CD8-positive, alpha-beta memory T cell (primary cell): Measurements from ENCODE around the gene SET. TPM values are rescaled to one million over a fixed set of nuclear protein-coding genes. Genes with fewer than 3 reads are reported as not detected.

ENCODE experiments used
- CTCF ChIA-PET: fragments of 350-600 bp; sonication (Branson Sonifier 250); formaldehyde crosslinking; loops from one replicate; lab custom pipeline; 2021; ENCODE audit warnings: antibody characterized with exemption; lab: Charles Lee
- POLR2A ChIA-PET: fragments of 350-600 bp; sonication (Branson Sonifier 250); formaldehyde crosslinking; loops from one replicate; lab custom pipeline; 2021; ENCODE audit warnings: antibody characterized with exemption; lab: Charles Lee
- DNase-seq, 5 donors: peaks; one replicate each; pipeline versions ENCODE4 v3.0.0 to v3.0.0-alpha.2; 2020 to 2022; ENCODE audit warnings: mixed read lengths in 1 of 5
- H3K27ac ChIP-seq: one replicate; pipeline ENCODE4 v1.7.0; 2013; ENCODE audit warnings: low read depth, mild to moderate bottlenecking, low read length, moderate library complexity
- H3K27me3 ChIP-seq: 2 replicates; pipeline ENCODE4 v1.7.0; 2013; ENCODE audit warnings: low read length, mild to moderate bottlenecking; ENCODE audit not compliant: insufficient read depth, poor library complexity, severe bottlenecking
- H3K36me3 ChIP-seq: 2 replicates; pipeline ENCODE4 v1.7.0; 2013; ENCODE audit warnings: mild to moderate bottlenecking, low read length, moderate library complexity; ENCODE audit not compliant: insufficient read depth
- H3K4me1 ChIP-seq: 2 replicates; pipeline ENCODE4 v1.7.0; 2013; ENCODE audit warnings: mild to moderate bottlenecking, low read length, moderate library complexity; ENCODE audit not compliant: insufficient read depth
- H3K4me3 ChIP-seq: 2 replicates; pipeline ENCODE4 v1.7.0; 2013; ENCODE audit warnings: mild to moderate bottlenecking, low read length
- H3K9me3 ChIP-seq: 2 replicates; pipeline ENCODE4 v1.7.0; 2013; ENCODE audit warnings: mild to moderate bottlenecking, low read length
- H3K27ac Mint-ChIP-seq, 8 donors: one replicate each; pipeline ENCODE4 v1.8.0; 2020 to 2021; ENCODE audit warnings: mixed read lengths in 8 of 8, mild to moderate bottlenecking in 6 of 8, inconsistent platforms in 3 of 8, moderate library complexity in 3 of 8
- H3K27me3 Mint-ChIP-seq, 2 donors: one replicate each; pipeline ENCODE4 v1.8.0; 2020 to 2021; ENCODE audit warnings: mixed read lengths in 2 of 2, mild to moderate bottlenecking in 1 of 2, moderate library complexity in 1 of 2
- H3K36me3 Mint-ChIP-seq, 3 donors: one replicate each; pipeline ENCODE4 v1.8.0; 2020 to 2021; ENCODE audit warnings: mixed read lengths in 3 of 3, inconsistent platforms in 1 of 3, mild to moderate bottlenecking in 1 of 3
- H3K4me1 Mint-ChIP-seq, 3 donors: one replicate each; pipeline ENCODE4 v1.8.0; 2020 to 2021; ENCODE audit warnings: mixed read lengths in 3 of 3, inconsistent platforms in 1 of 3, mild to moderate bottlenecking in 1 of 3
- H3K4me3 Mint-ChIP-seq, 7 donors: one replicate each; pipeline ENCODE4 v1.8.0; 2020 to 2021; ENCODE audit warnings: mixed read lengths in 7 of 7, mild to moderate bottlenecking in 6 of 7, moderate library complexity in 4 of 7, inconsistent platforms in 2 of 7
- H3K9me3 Mint-ChIP-seq, 5 donors: one replicate each; pipeline ENCODE4 v1.8.0; 2020 to 2022; ENCODE audit warnings: mixed read lengths in 5 of 5, mild to moderate bottlenecking in 3 of 5, moderate library complexity in 2 of 5, inconsistent platforms in 1 of 5
- polyA plus RNA-seq: library from polyadenylated mRNA; unstranded; fragments of 300-500 nt; fragmentation: Illumina TruSeq; gene quantifications from one replicate; pipeline ENCODE4 v1.2.3, GENCODE V29; 2021
- total RNA-seq, 2 experiments: library from RNA; stranded (reverse); gene quantifications; one replicate each; pipeline ENCODE4 v1.2.3, GENCODE V29; 2021

Gene SET
- total and polyA plus RNA-seq, 3 experiments from 2014 or later = 229 to 1,027 (median 939) TPM

GRCh38 chr9:128677794-128678193 is 11.2 kb upstream of the SET start:
- Histone ChIP-seq H3K27ac (no peak overlapping the region), H3K36me3 (no peaks in the 10 kb centered on the region), H3K4me3 (no peak overlapping the region), H3K4me1 (peaks cover under 1% of the 10 kb centered on the region), H3K27me3 (no peaks in the 10 kb centered on the region), H3K9me3 (no peaks in the 10 kb centered on the region)
- DNase-seq = no peak
- ChIA-PET POLR2A (no interaction called here), CTCF (interaction anchor here (0.7 to 1.0 kb wide), 2 partner anchors 25 to 107 kb away, joined by 3 read pairs; no protein-coding TSS in a partner anchor)
- Mint-ChIP-seq H3K4me3 (no peak overlapping the region), H3K27ac (no peak overlapping the region), H3K9me3 (no peaks in the 10 kb centered on the region), H3K27me3 (no peaks in the 10 kb centered on the region), H3K4me1 (peaks cover 2 to 6% (median 5%) of the 10 kb centered on the region in 3 donors), H3K36me3 (peaks cover 0 to 4% (median 0%) of the 10 kb centered on the region in 3 donors)

- Histone ChIP-seq H3K36me3 (no peaks in the 10 kb centered on the region), H3K27ac (peak overlapping the region; percentile 8), H3K27me3 (no peaks in the 10 kb centered on the region), H3K9me3 (no peaks in the 10 kb centered on the region), H3K4me1 (peaks cover 51% of the 10 kb centered on the region), H3K4me3 (peak overlapping the region; percentile 81)
- peak overlapping the region; percentile 92 to 98 (median 95) for H3K4me3 Mint-ChIP-seq
- H3K27ac Mint-ChIP-seq = peak overlapping the region; percentile 93 to 99 (median 96)
- H3K4me1 Mint-ChIP-seq = peaks cover 42 to 60% (median 53%) of the 10 kb centered on the region in 3 donors
- POLR2A ChIA-PET = interaction anchor here (0.6 to 1.3 kb wide), 6 partner anchors 10 to 346 kb away, joined by 3 to 5 read pairs (median 4); partner anchors contain the start of gene ZDHHC12
- no peaks in the 10 kb centered on the region for H3K27me3 Mint-ChIP-seq
- peak in 4 of 5 donors; percentile 12 to 27 (median 17) for DNase-seq
- no peaks in the 10 kb centered on the region for H3K9me3 Mint-ChIP-seq
- H3K36me3 Mint-ChIP-seq = peaks cover 0 to 9% (median 0%) of the 10 kb centered on the region in 3 donors
- CTCF ChIA-PET = interaction anchor here (1.2 kb wide), 1 partner anchor 19 kb away, joined by 3 read pairs; the partner anchor contains the start of gene PKN3
Measured at GRCh38 chr9:128683340-128684064, 5.5 kb upstream of the SET start.

- H3K27me3 Mint-ChIP-seq = no peaks in the 10 kb centered on the region
- no peaks in the 10 kb centered on the region for H3K9me3 Mint-ChIP-seq
- no peaks in the 10 kb centered on the region for H3K27me3 ChIP-seq
- peak overlapping the region; percentile 81 for H3K4me3 ChIP-seq
- no peak for DNase-seq
- H3K4me1 ChIP-seq = peaks cover 52% of the 10 kb centered on the region
- no peaks in the 10 kb centered on the region for H3K9me3 ChIP-seq
- H3K27ac ChIP-seq = peak overlapping the region; percentile 8
- H3K27ac Mint-ChIP-seq = peak overlapping the region; percentile 93 to 99 (median 96)
- peak overlapping the region; percentile 92 to 98 (median 95) for H3K4me3 Mint-ChIP-seq
- H3K36me3 Mint-ChIP-seq = peaks cover 0 to 9% (median 0%) of the 10 kb centered on the region in 3 donors
- no peaks in the 10 kb centered on the region for H3K36me3 ChIP-seq
- ChIA-PET POLR2A (interaction anchor here (0.5 to 1.3 kb wide), 6 partner anchors 9 to 87 kb away, joined by 3 to 6 read pairs (median 4); partner anchors contain the start of gene ZDHHC12), CTCF (interaction anchor here (0.8 to 1.2 kb wide), 3 partner anchors 18 to 26 kb away, joined by 3 to 6 read pairs (median 3); partner anchors contain the start of gene PKN3)
- H3K4me1 Mint-ChIP-seq = peaks cover 42 to 60% (median 53%) of the 10 kb centered on the region in 3 donors
Measured at GRCh38 chr9:128684065-128684324, 5.0 kb upstream of the SET start.

DNA sequence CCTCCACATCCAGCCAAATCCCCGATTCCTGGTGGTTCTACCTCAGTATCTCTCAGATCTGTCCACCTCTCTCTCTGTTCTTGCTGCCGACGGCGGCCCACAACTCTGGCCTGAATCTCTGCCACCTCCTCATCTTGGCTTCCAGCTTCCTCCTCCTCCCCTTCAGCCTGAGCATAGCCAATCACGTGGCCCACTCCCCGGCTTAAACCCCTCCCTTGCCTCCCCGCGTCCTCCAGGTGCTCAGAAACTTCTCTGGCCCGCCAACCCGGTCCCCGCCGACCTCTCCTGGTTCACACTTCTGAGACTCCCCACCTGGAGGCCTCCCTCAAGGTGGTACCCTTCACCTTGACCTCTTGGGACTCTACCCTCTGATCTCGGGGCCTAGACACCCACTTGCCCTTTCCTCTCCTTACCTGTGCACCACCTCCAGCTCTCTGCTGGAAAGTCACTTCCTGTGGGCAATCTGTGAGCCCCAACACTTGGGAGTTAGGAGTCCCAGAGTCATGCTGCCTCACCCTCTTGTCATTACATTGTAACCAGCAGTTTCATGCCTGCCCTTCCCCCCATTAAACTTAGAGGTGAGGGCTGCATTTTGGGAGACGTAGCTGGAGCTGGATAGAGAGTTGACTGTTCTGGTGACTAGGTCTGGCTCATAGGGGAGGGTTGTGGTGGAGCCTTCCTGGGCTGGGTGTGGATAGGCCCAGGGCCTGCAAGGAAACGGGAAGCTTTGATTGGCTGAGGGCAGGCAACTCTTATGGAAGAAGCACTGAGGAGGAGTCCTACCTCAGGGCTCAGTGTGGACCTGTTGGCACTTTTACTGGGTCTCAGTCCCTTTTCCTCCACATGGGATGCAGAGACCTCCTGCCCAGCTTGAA is 4.5 kb upstream of the SET start:
- no peaks in the 10 kb centered on the region for H3K9me3 Mint-ChIP-seq
- H3K27me3 ChIP-seq = no peaks in the 10 kb centered on the region
- no peaks in the 10 kb centered on the region for H3K9me3 ChIP-seq
- H3K4me3 ChIP-seq = peak overlapping the region; percentile 81
- peaks cover 52% of the 10 kb centered on the region for H3K4me1 ChIP-seq
- DNase-seq = peak; percentile 65 to 82 (median 69)
- H3K27ac Mint-ChIP-seq = peak overlapping the region; percentile 93 to 99 (median 96)
- peak overlapping the region; percentile 8 for H3K27ac ChIP-seq
- CTCF ChIA-PET = interaction anchor here (0.8 to 1.3 kb wide), 5 partner anchors 8 to 38 kb away, joined by 3 to 6 read pairs (median 3); partner anchors contain the start of gene PKN3
- peak overlapping the region; percentile 92 to 98 (median 95) for H3K4me3 Mint-ChIP-seq
- no peaks in the 10 kb centered on the region for H3K27me3 Mint-ChIP-seq
- H3K4me1 Mint-ChIP-seq = peaks cover 42 to 60% (median 53%) of the 10 kb centered on the region in 3 donors
- POLR2A ChIA-PET = interaction anchor here (0.5 to 1.3 kb wide), 6 partner anchors 9 to 86 kb away, joined by 3 to 6 read pairs (median 4); partner anchors contain the start of gene ZDHHC12
- no peaks in the 10 kb centered on the region for H3K36me3 ChIP-seq
- peaks cover 0 to 9% (median 0%) of the 10 kb centered on the region in 3 donors for H3K36me3 Mint-ChIP-seq

DNA sequence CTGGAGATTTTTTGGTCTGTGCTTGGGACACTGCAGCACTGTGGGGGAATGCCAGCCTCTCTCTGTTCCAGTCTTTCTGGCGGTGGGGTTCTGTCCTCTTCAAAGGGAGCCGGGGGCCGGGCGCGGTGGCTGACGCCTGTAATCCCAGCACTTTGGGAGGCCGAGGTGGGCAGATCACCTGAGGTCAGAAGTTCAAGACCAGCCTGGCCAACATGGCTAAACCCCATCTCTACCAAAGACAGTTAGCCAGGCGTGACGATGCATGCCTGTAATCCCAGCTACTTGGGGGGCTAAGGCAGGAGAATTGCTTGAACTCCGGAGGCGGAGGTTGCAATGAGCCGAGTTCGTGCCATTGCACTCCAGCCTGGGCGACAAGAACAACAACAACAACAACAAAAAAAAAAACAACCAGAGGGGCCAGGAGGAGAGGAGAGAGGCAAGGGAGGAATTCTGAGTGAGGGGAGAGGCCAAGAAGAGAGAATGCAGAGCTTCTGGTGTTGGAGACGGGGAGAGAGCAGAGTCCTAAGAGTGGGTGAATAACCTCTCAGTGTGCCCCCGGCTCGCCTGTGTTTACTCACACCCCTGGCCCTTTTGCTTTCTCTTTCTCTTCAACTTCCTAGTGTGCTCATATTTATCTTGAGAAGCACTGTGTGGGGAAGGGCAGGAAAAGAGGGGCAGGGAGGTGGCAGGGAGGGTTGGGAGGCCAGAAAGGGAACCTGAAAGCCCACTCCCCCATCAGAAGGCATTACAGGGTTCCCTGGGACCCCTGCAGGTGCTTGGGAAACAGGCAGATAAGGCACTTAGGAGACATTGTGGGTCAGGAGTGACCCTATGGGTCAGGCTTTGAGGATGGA is 3.2 kb upstream of the SET start:
- H3K9me3 Mint-ChIP-seq = no peaks in the 10 kb centered on the region
- no peaks in the 10 kb centered on the region for H3K27me3 Mint-ChIP-seq
- peak overlapping the region; percentile 92 to 98 (median 95) for H3K4me3 Mint-ChIP-seq
- H3K4me1 Mint-ChIP-seq = peaks cover 47 to 67% (median 59%) of the 10 kb centered on the region in 3 donors
- Histone ChIP-seq H3K4me1 (peaks cover 55% of the 10 kb centered on the region), H3K27ac (peak overlapping the region; percentile 74), H3K4me3 (peak overlapping the region; percentile 81), H3K27me3 (no peaks in the 10 kb centered on the region), H3K36me3 (no peaks in the 10 kb centered on the region), H3K9me3 (no peaks in the 10 kb centered on the region)
- H3K36me3 Mint-ChIP-seq = peaks cover 0 to 15% (median 0%) of the 10 kb centered on the region in 3 donors
- DNase-seq = peak; percentile 18 to 62 (median 36)
- POLR2A ChIA-PET = no interaction called here
- CTCF ChIA-PET = interaction anchor here (0.8 to 1.3 kb wide), 2 partner anchors 9 to 40 kb away, joined by 3 read pairs; no protein-coding TSS in a partner anchor
- peak overlapping the region; percentile 93 to 99 (median 96) for H3K27ac Mint-ChIP-seq

GRCh38 chr9:128687453-128687852 is 1.6 kb upstream of the SET start:
- Histone ChIP-seq H3K9me3 (no peaks in the 10 kb centered on the region), H3K4me3 (no peak overlapping the region), H3K36me3 (peaks cover 14% of the 10 kb centered on the region), H3K4me1 (peaks cover 63% of the 10 kb centered on the region), H3K27ac (no peak overlapping the region), H3K27me3 (no peaks in the 10 kb centered on the region)
- Mint-ChIP-seq H3K9me3 (no peaks in the 10 kb centered on the region), H3K4me3 (peak overlapping the region in 5 of 7 donors; percentile 85 to 95 (median 90)), H3K4me1 (peaks cover 56 to 75% (median 67%) of the 10 kb centered on the region in 3 donors), H3K27me3 (no peaks in the 10 kb centered on the region), H3K36me3 (peaks cover 7 to 26% (median 8%) of the 10 kb centered on the region in 3 donors), H3K27ac (peak overlapping the region in 6 of 8 donors; percentile 19 to 99 (median 94))
- POLR2A ChIA-PET = no interaction called here
- DNase-seq = no peak
- CTCF ChIA-PET = interaction anchor here (1.1 kb wide), 1 partner anchor 15 kb away, joined by 5 read pairs; the partner anchor contains the start of gene PKN3
